Panc1 (cell line): ENCODE results near the gene BCO1. TPM values are rescaled to one million over a fixed set of nuclear protein-coding genes. Genes with fewer than 3 reads are reported as not detected.

ENCODE experiments used
- ATAC-seq: fragments of 200-7000 bp; cut with Tn5 transposase; 2 replicates; pipeline ENCODE4 v1.9.1; 2020; ENCODE audit warnings: mild to moderate bottlenecking, moderate library complexity
- BruUV-seq: library from RNA; stranded (reverse); fragments of 400-500 nt; replicated peaks from 2 replicates; lab custom pipeline; 2021; lab: Mats Ljungman, UMichigan
- CTCF ChIA-PET: fragments of 300-600 bp; sonication (Branson Sonifier 250); formaldehyde crosslinking; loops from one replicate; lab custom pipeline; 2022; ENCODE audit warnings: antibody characterized with exemption; lab: Charles Lee
- POLR2A ChIA-PET: fragments of 300-600 bp; sonication (Branson Sonifier 250); formaldehyde crosslinking; loops from one replicate; lab custom pipeline; 2022; ENCODE audit warnings: antibody characterized with exemption; lab: Charles Lee
- DNase-seq: peaks from one replicate; pipeline ENCODE4 v3.0.0-alpha.2; 2010; ENCODE audit warnings: low read depth, low spot score
- H3K27ac ChIP-seq: 2 replicates; pipeline ENCODE4 v1.5.1; 2011; ENCODE audit warnings: mild to moderate bottlenecking, low read length, inconsistent platforms
- H3K27me3 ChIP-seq: fragments of 200-500 bp; sonication (Bioruptor generic); 2 replicates; pipeline ENCODE4 v1.6.0; 2014; ENCODE audit warnings: low read length, inconsistent platforms; ENCODE audit not compliant: control insufficient read depth, insufficient read depth
- H3K36me3 ChIP-seq: fragments of 200-500 bp; sonication (Bioruptor generic); 2 replicates; pipeline ENCODE4 v1.5.1; 2014; ENCODE audit warnings: inconsistent platforms, mild to moderate bottlenecking, low read length, moderate library complexity; ENCODE audit not compliant: control insufficient read depth, insufficient read depth
- H3K4me1 ChIP-seq: 2 replicates; pipeline ENCODE4 v1.5.1; 2011; ENCODE audit warnings: inconsistent platforms, mild to moderate bottlenecking, low read length, moderate library complexity; ENCODE audit not compliant: control insufficient read depth, insufficient read depth
- H3K4me3 ChIP-seq, 2 experiments: 2 replicates each; pipeline ENCODE4 v1.5.1; 2011 to 2012; ENCODE audit warnings: low read depth in 2 of 2, low read length in 2 of 2, mild to moderate bottlenecking in 2 of 2, inconsistent platforms in 1 of 2, moderate library complexity in 1 of 2
- H3K9me3 ChIP-seq: fragments of 200-500 bp; sonication (Bioruptor generic); 2 replicates; pipeline ENCODE4 v1.5.1; 2014; ENCODE audit warnings: low read depth, mild to moderate bottlenecking, inconsistent platforms, low read length, moderate library complexity; ENCODE audit not compliant: control insufficient read depth, insufficient read depth
- POLR2AphosphoS5 ChIP-seq: IDR thresholded peaks from 2 replicates; pipeline ENCODE4 v1.6.1; 2012; ENCODE audit warnings: mild to moderate bottlenecking, low read depth, low read length, moderate library complexity
- SIN3A ChIP-seq: IDR thresholded peaks from 2 replicates; pipeline ENCODE4 v1.6.1; 2012; ENCODE audit warnings: low read depth, mild to moderate bottlenecking, low read length, moderate library complexity, borderline replicate concordance; ENCODE audit not compliant: insufficient read depth
- TCF7L2 ChIP-seq: IDR thresholded peaks from 2 replicates; pipeline ENCODE4 v1.6.1; 2011; ENCODE audit warnings: mild to moderate bottlenecking, low read depth, low read length, inconsistent platforms
- in situ Hi-C: cut with HindIII; loops from 2 replicates; pipeline ENCODE4 v1.10.0; 2016; ENCODE audit warnings: low sequenced_read_pairs, low pct_unique_long_range_greater_than_20kb
- intact Hi-C: fragments of 100-400 bp; cut with micrococcal nuclease; formaldehyde crosslinking; loops from one replicate; pipeline ENCODE4 v1.10.0; 2022; ENCODE audit not compliant: unreplicated experiment
- total RNA-seq: library from RNA; stranded (reverse); gene quantifications from one replicate; pipeline ENCODE4 v1.2.1, GENCODE V29; 2021; ENCODE audit not compliant: unreplicated experiment
- TF ChIP-seq, protein P1 (sequence below), 2 experiments: IDR thresholded peaks; 2 replicates each; pipeline ENCODE4 v1.6.1; 2011 to 2012; ENCODE audit warnings: low read depth in 2 of 2, control low read depth in 1 of 2, low read length in 1 of 2, mild to moderate bottlenecking in 1 of 2, moderate library complexity in 1 of 2; ENCODE audit not compliant: insufficient read depth in 1 of 2
- TF ChIP-seq, protein P2 (sequence below): fragments of 450-650 bp; IDR thresholded peaks from 2 replicates; pipeline ENCODE4 v1.5.1; 2017; ENCODE audit warnings: mild to moderate bottlenecking

Gene BCO1
- total RNA-seq, 1 experiment from 2014 or later = not detected

DNA sequence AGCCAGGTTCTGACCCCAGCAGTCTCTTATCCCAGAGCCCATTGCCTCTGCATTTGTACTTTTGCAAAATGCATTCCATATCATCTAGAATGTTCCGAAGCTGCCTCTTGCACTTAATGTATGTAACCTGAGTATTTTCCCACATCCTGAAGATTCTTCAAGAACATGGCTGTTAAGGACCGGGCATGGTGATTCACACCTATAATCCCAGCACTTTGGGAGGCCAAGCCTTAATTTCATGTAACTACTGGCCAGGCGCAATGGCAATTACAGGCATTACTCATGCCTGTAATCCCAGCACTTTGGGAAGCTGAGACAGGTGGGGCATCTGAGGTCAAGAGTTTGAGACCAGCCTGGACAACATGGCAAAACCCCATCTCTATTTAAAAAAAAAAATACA is 44.6 kb downstream of the BCO1 start:
- intact Hi-C loops = no loop called here
- H3K36me3 ChIP-seq = no peaks in the 10 kb centered on the region
- no peaks in the 10 kb centered on the region for H3K27me3 ChIP-seq
- no peak overlapping the region for H3K4me3 ChIP-seq
- H3K4me1 ChIP-seq = no peaks in the 10 kb centered on the region
- DNase-seq = no peak
- TF ChIP-seq, protein P1, sequence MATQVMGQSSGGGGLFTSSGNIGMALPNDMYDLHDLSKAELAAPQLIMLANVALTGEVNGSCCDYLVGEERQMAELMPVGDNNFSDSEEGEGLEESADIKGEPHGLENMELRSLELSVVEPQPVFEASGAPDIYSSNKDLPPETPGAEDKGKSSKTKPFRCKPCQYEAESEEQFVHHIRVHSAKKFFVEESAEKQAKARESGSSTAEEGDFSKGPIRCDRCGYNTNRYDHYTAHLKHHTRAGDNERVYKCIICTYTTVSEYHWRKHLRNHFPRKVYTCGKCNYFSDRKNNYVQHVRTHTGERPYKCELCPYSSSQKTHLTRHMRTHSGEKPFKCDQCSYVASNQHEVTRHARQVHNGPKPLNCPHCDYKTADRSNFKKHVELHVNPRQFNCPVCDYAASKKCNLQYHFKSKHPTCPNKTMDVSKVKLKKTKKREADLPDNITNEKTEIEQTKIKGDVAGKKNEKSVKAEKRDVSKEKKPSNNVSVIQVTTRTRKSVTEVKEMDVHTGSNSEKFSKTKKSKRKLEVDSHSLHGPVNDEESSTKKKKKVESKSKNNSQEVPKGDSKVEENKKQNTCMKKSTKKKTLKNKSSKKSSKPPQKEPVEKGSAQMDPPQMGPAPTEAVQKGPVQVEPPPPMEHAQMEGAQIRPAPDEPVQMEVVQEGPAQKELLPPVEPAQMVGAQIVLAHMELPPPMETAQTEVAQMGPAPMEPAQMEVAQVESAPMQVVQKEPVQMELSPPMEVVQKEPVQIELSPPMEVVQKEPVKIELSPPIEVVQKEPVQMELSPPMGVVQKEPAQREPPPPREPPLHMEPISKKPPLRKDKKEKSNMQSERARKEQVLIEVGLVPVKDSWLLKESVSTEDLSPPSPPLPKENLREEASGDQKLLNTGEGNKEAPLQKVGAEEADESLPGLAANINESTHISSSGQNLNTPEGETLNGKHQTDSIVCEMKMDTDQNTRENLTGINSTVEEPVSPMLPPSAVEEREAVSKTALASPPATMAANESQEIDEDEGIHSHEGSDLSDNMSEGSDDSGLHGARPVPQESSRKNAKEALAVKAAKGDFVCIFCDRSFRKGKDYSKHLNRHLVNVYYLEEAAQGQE (IDR thresholded peaks at IDR 0.05; ENCODE audit: insufficient read depth in 1 of 2, low read depth in 2 of 2, low read length in 1 of 2) = no peak
- TF ChIP-seq SIN3A = no peak
- no peak for TF ChIP-seq TCF7L2
- TF ChIP-seq, protein P2, sequence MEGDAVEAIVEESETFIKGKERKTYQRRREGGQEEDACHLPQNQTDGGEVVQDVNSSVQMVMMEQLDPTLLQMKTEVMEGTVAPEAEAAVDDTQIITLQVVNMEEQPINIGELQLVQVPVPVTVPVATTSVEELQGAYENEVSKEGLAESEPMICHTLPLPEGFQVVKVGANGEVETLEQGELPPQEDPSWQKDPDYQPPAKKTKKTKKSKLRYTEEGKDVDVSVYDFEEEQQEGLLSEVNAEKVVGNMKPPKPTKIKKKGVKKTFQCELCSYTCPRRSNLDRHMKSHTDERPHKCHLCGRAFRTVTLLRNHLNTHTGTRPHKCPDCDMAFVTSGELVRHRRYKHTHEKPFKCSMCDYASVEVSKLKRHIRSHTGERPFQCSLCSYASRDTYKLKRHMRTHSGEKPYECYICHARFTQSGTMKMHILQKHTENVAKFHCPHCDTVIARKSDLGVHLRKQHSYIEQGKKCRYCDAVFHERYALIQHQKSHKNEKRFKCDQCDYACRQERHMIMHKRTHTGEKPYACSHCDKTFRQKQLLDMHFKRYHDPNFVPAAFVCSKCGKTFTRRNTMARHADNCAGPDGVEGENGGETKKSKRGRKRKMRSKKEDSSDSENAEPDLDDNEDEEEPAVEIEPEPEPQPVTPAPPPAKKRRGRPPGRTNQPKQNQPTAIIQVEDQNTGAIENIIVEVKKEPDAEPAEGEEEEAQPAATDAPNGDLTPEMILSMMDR = no peak
- no peak for TF ChIP-seq POLR2AphosphoS5
- in situ Hi-C loops = no loop called here
- no peaks in the 10 kb centered on the region for H3K9me3 ChIP-seq
- no peak for ATAC-seq
- ChIA-PET CTCF (no interaction called here), POLR2A (no interaction called here)
- BruUV-seq = no TSS peak
- no peak overlapping the region for H3K27ac ChIP-seq

DNA sequence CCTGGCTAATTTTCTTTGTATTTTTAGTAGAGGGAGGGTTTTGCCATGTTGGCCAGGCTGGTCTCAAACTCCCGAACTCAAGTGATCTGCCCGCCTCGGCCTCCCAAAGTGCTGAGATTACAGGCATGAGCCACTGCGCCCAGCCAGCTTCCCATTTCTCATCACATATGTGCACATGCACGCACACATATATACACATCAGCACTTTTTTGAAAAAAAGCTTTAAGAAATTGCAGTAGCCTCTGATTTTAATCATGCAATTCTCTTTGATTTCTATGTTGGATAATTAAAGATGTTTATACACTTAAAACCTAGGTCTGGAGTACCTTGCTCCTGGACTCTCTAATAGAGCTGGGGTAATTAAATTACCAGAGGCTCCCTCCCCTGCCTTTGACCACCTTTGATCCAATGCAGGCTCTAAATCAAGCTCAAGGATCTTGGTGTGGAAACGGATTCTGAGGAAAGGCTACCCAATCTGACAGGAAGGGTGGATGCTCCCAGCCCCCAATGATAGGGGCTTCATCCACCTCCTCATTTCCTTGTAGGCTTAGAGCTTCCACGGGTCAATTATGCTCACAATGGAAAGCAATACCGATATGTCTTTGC is 46.6 kb downstream of the BCO1 start:
- ATAC-seq (no peak), DNase-seq (no peak)
- Histone ChIP-seq H3K36me3 (no peaks in the 10 kb centered on the region), H3K4me3 (no peak overlapping the region), H3K4me1 (no peaks in the 10 kb centered on the region), H3K27me3 (no peaks in the 10 kb centered on the region), H3K9me3 (no peaks in the 10 kb centered on the region), H3K27ac (no peak overlapping the region)
- intact Hi-C loops (no loop called here), in situ Hi-C loops (no loop called here)
- TF ChIP-seq POLR2AphosphoS5 (no peak), SIN3A (no peak), TCF7L2 (no peak)
- TF ChIP-seq, protein P1 (IDR thresholded peaks at IDR 0.05; ENCODE audit: insufficient read depth in 1 of 2, low read depth in 2 of 2, low read length in 1 of 2) = no peak
- TF ChIP-seq, protein P2 = no peak
- POLR2A ChIA-PET = no interaction called here
- no TSS peak for BruUV-seq
- CTCF ChIA-PET = no interaction called here
